ENCODE data around the gene ODF2.

GRCh38 chr9:128409450-128409849 is 46.4 kb upstream of the ODF2 start:
- TF ChIP-seq CTCF (IDR thresholded peaks at IDR 0.05) = no peak
- no peak for TF ChIP-seq POLR2A (IDR thresholded peaks at IDR 0.05)

Data from heart left ventricle (tissue), 13 donors.